ENCODE measurements around the gene BARD1.

BARD1 gene

GRCh38 chr2:214679736-214680135 is 129.7 kb downstream of the BARD1 start:
- DNase-seq (ENCODE audit: low read depth): no peak
- no peak overlapping the region for H3K4me3 ChIP-seq (ENCODE audit: low read length)
- no peak for TF ChIP-seq CTCF (IDR thresholded peaks at IDR 0.05; ENCODE audit: insufficient read depth, low read depth, low read length, missing control alignments)

GRCh38 chr2:214676421-214677089 is 132.9 kb downstream of the BARD1 start:
- no peak overlapping the region for H3K4me3 ChIP-seq (ENCODE audit: low read length)
- peak; percentile 32 for DNase-seq (ENCODE audit: low read depth)
- no peak for TF ChIP-seq CTCF (IDR thresholded peaks at IDR 0.05; ENCODE audit: insufficient read depth, low read depth, low read length, missing control alignments)

Data from epithelial cell of esophagus (primary cell).